Adrenal gland (tissue), 12 donors: ENCODE data around the gene CXCR6. TPM values are rescaled to one million over a fixed set of nuclear protein-coding genes. Genes with fewer than 3 reads are reported as not detected.
A peak's percentile ranks its signal among the peaks of the same experiment; 100 is the strongest.

Experiments
- DNase-seq, 7 donors: peaks; one replicate each; pipeline ENCODE4 v3.0.0-alpha.2; 2019 to 2020
- H3K27ac ChIP-seq, 5 donors: fragments of 200-600 bp; sonication (generic) in 4 of 5; 1 replicate in 3 of 5; 2 replicates in 2 of 5; pipeline versions ENCODE4 v1.5.1 to v1.8.0; 2016 to 2020; ENCODE audit warnings: mild to moderate bottlenecking in 1 of 5
- H3K27me3 ChIP-seq: fragments of 200-600 bp; 2 replicates; pipeline ENCODE4 v1.8.0; 2021
- H3K36me3 ChIP-seq, 2 donors: fragments of 200-600 bp; replicated peaks in 1 of 2; 1 replicate in 1 of 2; 2 replicates in 1 of 2; pipeline versions ENCODE4 v1.5.1 to v1.8.0; 2018 to 2022
- H3K4me1 ChIP-seq, 2 donors: fragments of 200-600 bp; replicated peaks in 1 of 2; 1 replicate in 1 of 2; 2 replicates in 1 of 2; pipeline versions ENCODE4 v1.5.1 to v1.8.0; 2018 to 2021
- H3K4me3 ChIP-seq, 4 donors: fragments of 200-600 bp; sonication (generic) in 3 of 4; one replicate each; pipeline ENCODE4 v1.5.1; 2016 to 2018
- H3K9me3 ChIP-seq, 3 donors: fragments of 200-600 bp; sonication (generic) in 1 of 3; replicated peaks in 1 of 3; 1 replicate in 2 of 3; 2 replicates in 1 of 3; pipeline versions ENCODE4 v1.5.1 to v1.8.0; 2016 to 2021
- CTCF ChIP-seq, 6 experiments: fragments of 450-650 bp in 4 of 6; fragments of 200-600 bp in 2 of 6; sonication (generic) in 1 of 6; IDR thresholded peaks; 1 replicate in 5 of 6; 2 replicates in 1 of 6; pipeline versions ENCODE4 v1.5.1 to v1.8.0; 2016 to 2021; ENCODE audit warnings: antibody characterized with exemption in 6 of 6, mild to moderate bottlenecking in 2 of 6, moderate library complexity in 1 of 6
- POLR2A ChIP-seq, 2 donors: fragments of 450-650 bp; IDR thresholded peaks; one replicate each; pipeline ENCODE4 v1.6.1; 2017; ENCODE audit warnings: antibody characterized with exemption in 2 of 2, mild to moderate bottlenecking in 2 of 2, moderate library complexity in 1 of 2
- WGBS, 4 donors: extraction: QIAGEN DNeasy Blood & Tissue Kit in 2 of 4; methylation state at CpG; one replicate each; pipeline versions ENCODE4 v1.1.5 to v1.1.7; 2013 to 2017; 5-methylcytosine and 5-hydroxymethylcytosine counted together
- intact Hi-C, 2 donors: fragments of 100-400 bp; cut with DNase I; formaldehyde crosslinking; loops; one replicate each; pipeline versions ENCODE4 v1.14.1 to v1.15.0; 2022 to 2023
- polyA plus RNA-seq, 3 donors: library from polyadenylated mRNA; stranded (reverse); fragments of 200-250 nt in 2 of 3; fragments of 350-450 nt in 1 of 3; fragmentation: Illumina TruSeq in 1 of 3; extraction: RNeasy Lipid Tissue Mini Kit (QIAGEN cat#74804) in 1 of 3; gene quantifications; one replicate each; pipeline ENCODE4 v1.2.3, GENCODE V29; 2013 to 2014
- total RNA-seq, 9 donors: library from RNA; depleted of rRNA in 4 of 9; stranded (reverse); fragments of >200 nt in 4 of 9; fragments of 120-200 nt in 1 of 9; fragmentation: NEBNext Ultra II Directional in 1 of 9; extraction: Animal tissue kit (Norgen Biotek cat#: 25700) in 1 of 9; gene quantifications; one replicate each; pipeline versions ENCODE4 v1.1.0 to v1.2.4, GENCODE V29; 2013 to 2023
- donor health status: healthy with polysubstance abuse.
- donor health status: Bipolar disorder and iron deficiency.
- donor health status: DM: yes; HTN: yes; CAD: no.
- donor health status: DM: no; HTN: no; CAD: no.
- donor health status: DM: no; HTN: no; CAD: no.
- donor health status: DM: yes; HTN: yes; CAD: no.

CXCR6 gene
- total and polyA plus RNA-seq, 12 donors = 0.28 to 2.9 (median 0.54) TPM; not detected in 1

- H3K36me3 ChIP-seq = peaks cover 0 to 39% of the 10 kb centered on the region in 2 donors
- no peak for DNase-seq
- H3K4me1 ChIP-seq = no peaks in the 10 kb centered on the region
- intact Hi-C loops = no loop called here
- H3K27ac ChIP-seq = no peak overlapping the region
- no peaks in the 10 kb centered on the region for H3K27me3 ChIP-seq
- 92 to 94% (median 93%) methylated on average over 12 to 14 of the region's 14 CpGs for WGBS, 4 donors
- H3K9me3 ChIP-seq = no peaks in the 10 kb centered on the region
- TF ChIP-seq POLR2A (IDR thresholded peaks at IDR 0.05) (no peak), CTCF (IDR thresholded peaks at IDR 0.05) (no peak)
- no peak overlapping the region for H3K4me3 ChIP-seq
Observed at GRCh38 chr3:45921158-45922038, 21.9 kb upstream of the CXCR6 start.

- Histone ChIP-seq H3K9me3 (no peaks in the 10 kb centered on the region), H3K27me3 (no peaks in the 10 kb centered on the region), H3K27ac (no peak overlapping the region), H3K4me1 (no peaks in the 10 kb centered on the region), H3K36me3 (peaks cover 0 to 39% of the 10 kb centered on the region in 2 donors), H3K4me3 (no peak overlapping the region)
- WGBS, 4 donors = 79 to 92% (median 83%) methylated on average over 3 of the region's 3 CpGs; no CpG with 5 or more reads in 1 of the 4 donors
- TF ChIP-seq POLR2A (IDR thresholded peaks at IDR 0.05) (no peak), CTCF (IDR thresholded peaks at IDR 0.05) (no peak)
- intact Hi-C loops = no loop called here
- DNase-seq = no peak
Observed at GRCh38 chr3:45922039-45922326, 21.3 kb upstream of the CXCR6 start.

- TF ChIP-seq CTCF (IDR thresholded peaks at IDR 0.05) = no peak
- TF ChIP-seq POLR2A (IDR thresholded peaks at IDR 0.05) = no peak
- Histone ChIP-seq H3K9me3 (no peaks in the 10 kb centered on the region), H3K4me3 (no peak overlapping the region), H3K36me3 (peaks cover 0 to 44% of the 10 kb centered on the region in 2 donors), H3K27ac (no peak overlapping the region), H3K27me3 (no peaks in the 10 kb centered on the region), H3K4me1 (no peaks in the 10 kb centered on the region)
- intact Hi-C loops = no loop called here
- no peak for DNase-seq
- 90 to 100% (median 95%) methylated on average over 4 of the region's 4 CpGs for WGBS, 4 donors
Observed at GRCh38 chr3:45922950-45923590, 20.2 kb upstream of the CXCR6 start.

- H3K9me3 ChIP-seq = no peaks in the 10 kb centered on the region
- TF ChIP-seq POLR2A (IDR thresholded peaks at IDR 0.05) = no peak
- TF ChIP-seq CTCF (IDR thresholded peaks at IDR 0.05) = no peak
- intact Hi-C loops = no loop called here
- peak in 1 of 7 donors; percentile 22 for DNase-seq
- no peaks in the 10 kb centered on the region for H3K4me1 ChIP-seq
- WGBS, 4 donors = 62 to 90% (median 70%) methylated on average over 2 to 3 of the region's 3 CpGs
- no peak overlapping the region for H3K4me3 ChIP-seq
- H3K36me3 ChIP-seq = peaks cover 0 to 51% of the 10 kb centered on the region in 2 donors
- no peaks in the 10 kb centered on the region for H3K27me3 ChIP-seq
- H3K27ac ChIP-seq = no peak overlapping the region
Observed at GRCh38 chr3:45923755-45924154, 19.5 kb upstream of the CXCR6 start.
